IMR-90 (cell line): ENCODE results near the gene CDKAL1. TPM values are rescaled to one million over a fixed set of nuclear protein-coding genes. Genes with fewer than 3 reads are reported as not detected.

Source experiments
- ATAC-seq: fragments of 200-7000 bp; cut with Tn5 transposase; 2 replicates; pipeline ENCODE4 v1.9.1; 2020; ENCODE audit warnings: low read depth, mild to moderate bottlenecking, moderate library complexity
- BruUV-seq: library from RNA; stranded (reverse); fragments of 400-500 nt; replicated peaks from 2 replicates; lab custom pipeline; 2021; lab: Mats Ljungman, UMichigan
- CTCF ChIA-PET: fragments of 300-600 bp; formaldehyde crosslinking; extraction: SDS; loops from one replicate; lab custom pipeline; 2021; ENCODE audit warnings: antibody characterized with exemption; lab: Yijun Ruan, JAX
- POLR2A ChIA-PET: fragments of 300-600 bp; sonication (Branson Sonifier 250); formaldehyde crosslinking; loops from one replicate; lab custom pipeline; 2022; ENCODE audit warnings: antibody characterized with exemption; ENCODE audit not compliant: unreplicated experiment; lab: Charles Lee
- DNase-seq: peaks from one replicate; pipeline ENCODE4 v3.0.0; 2013
- H2AFZ ChIP-seq: replicated peaks from 2 replicates; pipeline ENCODE3; 2013; ENCODE audit warnings: low read length, mild to moderate bottlenecking; ENCODE audit not compliant: poor library complexity
- H2AK5ac ChIP-seq: 2 replicates; pipeline ENCODE4 v1.6.1; 2013; ENCODE audit warnings: low read depth, low read length, inconsistent platforms
- H2AK9ac ChIP-seq: replicated peaks from 2 replicates; pipeline ENCODE3; 2013; ENCODE audit warnings: mild to moderate bottlenecking, low read depth, low read length, moderate library complexity; ENCODE audit not compliant: poor library complexity
- H2BK120ac ChIP-seq: 2 replicates; pipeline ENCODE4 v1.6.1; 2013; ENCODE audit warnings: low read depth, low read length, inconsistent platforms
- H2BK15ac ChIP-seq: 3 replicates; pipeline ENCODE4 v1.6.1; 2013; ENCODE audit warnings: low read depth, low read length, inconsistent platforms
- H2BK20ac ChIP-seq: 2 replicates; pipeline ENCODE4 v1.6.1; 2013; ENCODE audit warnings: low read depth, mild to moderate bottlenecking, inconsistent platforms, low read length, moderate library complexity
- H2BK5ac ChIP-seq: 2 replicates; pipeline ENCODE4 v1.6.1; 2013; ENCODE audit warnings: mild to moderate bottlenecking, low read depth, low read length, inconsistent platforms; ENCODE audit not compliant: poor library complexity, severe bottlenecking
- H3K14ac ChIP-seq: replicated peaks from 2 replicates; pipeline ENCODE4 v1.6.1; 2013; ENCODE audit warnings: low read depth, low read length, inconsistent platforms
- H3K18ac ChIP-seq: 2 replicates; pipeline ENCODE4 v1.6.1; 2013; ENCODE audit warnings: low read depth, low read length, control low read depth
- H3K23ac ChIP-seq: 2 replicates; pipeline ENCODE4 v1.6.1; 2013; ENCODE audit warnings: low read depth, low read length, inconsistent platforms
- H3K27ac ChIP-seq: 2 replicates; pipeline ENCODE4 v1.5.1; 2013; ENCODE audit warnings: mild to moderate bottlenecking, control low read depth, low read length; ENCODE audit not compliant: insufficient read depth
- H3K27me3 ChIP-seq: 2 replicates; pipeline ENCODE4 v1.6.1; 2013; ENCODE audit warnings: low read length; ENCODE audit not compliant: control insufficient read depth, insufficient read depth
- H3K36me3 ChIP-seq: 2 replicates; pipeline ENCODE4 v1.6.1; 2013; ENCODE audit warnings: low read length, mixed read lengths; ENCODE audit not compliant: control insufficient read depth, insufficient read depth
- H3K4ac ChIP-seq: 2 replicates; pipeline ENCODE4 v1.6.1; 2013; ENCODE audit warnings: low read depth, low read length, inconsistent platforms
- H3K4me1 ChIP-seq: 2 replicates; pipeline ENCODE4 v1.6.1; 2013; ENCODE audit warnings: low read length, mixed read lengths; ENCODE audit not compliant: control insufficient read depth, insufficient read depth
- H3K4me2 ChIP-seq: 2 replicates; pipeline ENCODE4 v1.6.1; 2013; ENCODE audit warnings: low read depth, mild to moderate bottlenecking, control low read depth, low read length, moderate library complexity
- H3K4me3 ChIP-seq: 2 replicates; pipeline ENCODE4 v1.5.1; 2013; ENCODE audit warnings: low read depth, mild to moderate bottlenecking, control low read depth, low read length, moderate library complexity; ENCODE audit not compliant: insufficient read depth
- H3K56ac ChIP-seq: 2 replicates; pipeline ENCODE4 v1.6.1; 2013; ENCODE audit warnings: low read length, inconsistent platforms; ENCODE audit not compliant: insufficient read depth; ENCODE audit errors: extremely low read depth
- H3K79me1 ChIP-seq, 2 experiments: 2 replicates each; pipeline ENCODE4 v1.6.1; 2013; ENCODE audit warnings: low read length in 2 of 2, inconsistent platforms in 1 of 2, low read depth in 1 of 2
- H3K9ac ChIP-seq: 2 replicates; pipeline ENCODE4 v1.6.1; 2013; ENCODE audit warnings: low read depth, low read length, control low read depth
- H3K9me1 ChIP-seq: 2 replicates; pipeline ENCODE4 v1.6.1; 2013; ENCODE audit warnings: low read length, inconsistent platforms; ENCODE audit not compliant: insufficient read depth
- H3K9me3 ChIP-seq: 2 replicates; pipeline ENCODE4 v1.6.1; 2013; ENCODE audit warnings: low read length; ENCODE audit not compliant: control insufficient read depth, insufficient read depth
- H4K20me1 ChIP-seq: 2 replicates; pipeline ENCODE4 v1.6.1; 2013; ENCODE audit warnings: low read length, inconsistent platforms; ENCODE audit not compliant: insufficient read depth
- H4K5ac ChIP-seq: 2 replicates; pipeline ENCODE4 v1.6.1; 2013; ENCODE audit warnings: mild to moderate bottlenecking, low read depth, low read length, control low read depth
- H4K8ac ChIP-seq, 2 experiments: 2 replicates each; pipeline ENCODE4 v1.6.1; 2013; ENCODE audit warnings: low read depth in 2 of 2, low read length in 2 of 2, control low read depth in 1 of 2, inconsistent platforms in 1 of 2
- H4K91ac ChIP-seq: 2 replicates; pipeline ENCODE4 v1.6.1; 2013; ENCODE audit warnings: low read depth, low read length, inconsistent platforms; ENCODE audit not compliant: insufficient read depth
- CEBPB ChIP-seq: IDR thresholded peaks from 2 replicates; pipeline ENCODE4 v1.6.1; 2012; ENCODE audit warnings: low read depth, low read length, improper control_type of control experiment
- NFE2L2 ChIP-seq: fragments of 150-350 bp; IDR thresholded peaks from 2 replicates; pipeline ENCODE4 v1.6.1; 2016; ENCODE audit warnings: low read depth, mild to moderate bottlenecking, low read length
- RFX5 ChIP-seq: IDR thresholded peaks from 2 replicates; pipeline ENCODE4 v1.8.0; 2012; ENCODE audit warnings: low read depth, mild to moderate bottlenecking, low read length, moderate library complexity
- SMC3 ChIP-seq: fragments of 150-350 bp; IDR thresholded peaks from 2 replicates; pipeline ENCODE4 v1.6.1; 2016; ENCODE audit warnings: low read depth, mild to moderate bottlenecking, antibody characterized with exemption, low read length, moderate library complexity
- WGBS, 2 experiments: methylation state at CpG; one replicate each; pipeline versions ENCODE4 v1.1.5 to v1.1.7; 2013; ENCODE audit warnings: missing lambda C conversion rate in 2 of 2; ENCODE audit not compliant: insufficient read length in 1 of 2; ENCODE audit errors: extremely low coverage in 2 of 2; 5-methylcytosine and 5-hydroxymethylcytosine counted together
- dilution Hi-C: fragments of 300-500 bp; cut with HindIII; formaldehyde crosslinking; loops from one replicate; pipeline ENCODE4 v1.14.3; 2018; ENCODE audit warnings: low sequenced_read_pairs; ENCODE audit not compliant: unreplicated experiment
- in situ Hi-C: fragments of 300-500 bp; cut with MboI; formaldehyde crosslinking; loops from 3 replicates; pipeline ENCODE4 v1.14.3; 2019; ENCODE audit warnings: low sequenced_read_pairs, inconsistent platforms, mixed read lengths
- intact Hi-C: fragments of 100-400 bp; cut with micrococcal nuclease; formaldehyde crosslinking; loops from 2 replicates; pipeline ENCODE4 v1.10.0; 2022
- polyA plus RNA-seq, 3 experiments: library from polyadenylated mRNA; depleted of rRNA; stranded (reverse); fragments of >200 nt; gene quantifications; 2 replicates each; pipeline ENCODE4 v1.2.3, GENCODE V29; 2012; ENCODE audit warnings: low replicate concordance in 1 of 3
- total RNA-seq: library from RNA; depleted of rRNA; stranded (reverse); fragments of >200 nt; gene quantifications from 2 replicates; pipeline ENCODE4 v1.2.3, GENCODE V29; 2012
- TF ChIP-seq, protein P1 (sequence below): fragments of 150-350 bp; IDR thresholded peaks from 2 replicates; pipeline ENCODE4 v1.6.1; 2016; ENCODE audit warnings: low read depth, mild to moderate bottlenecking, low read length, moderate library complexity, borderline replicate concordance

Gene CDKAL1
- total and polyA plus RNA-seq, 2 of the 4 experiments (the other 2 are of a cell fraction) = 3.7 to 13.1 TPM

DNA sequence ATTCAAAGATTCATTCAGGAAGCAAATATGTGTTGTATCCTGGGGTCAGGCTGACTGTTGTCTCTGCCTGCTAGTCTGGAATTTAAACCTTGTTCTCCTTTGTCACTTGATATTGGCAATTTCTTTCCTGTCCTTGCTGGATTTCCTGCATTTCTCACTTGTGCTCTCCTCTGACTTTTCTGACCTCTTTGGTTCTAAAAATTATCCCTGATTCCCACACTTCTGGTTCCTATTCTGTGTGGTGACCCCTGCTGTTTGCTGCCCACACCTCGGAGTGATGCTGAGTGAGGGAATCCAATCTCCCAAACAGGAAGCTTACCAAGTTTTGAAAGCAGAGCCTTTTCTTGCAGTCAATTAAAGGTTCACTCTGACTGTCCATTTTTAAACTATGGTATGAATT lies 345.3 kb downstream of the CDKAL1 start:
- in situ Hi-C loops = no loop called here

More for the DNA sequence above, 345.3 kb downstream of the CDKAL1 start:
- Histone ChIP-seq H2BK15ac (no peak overlapping the region; the same call in 2 of the 3 replicates), H3K27ac (no peak overlapping the region), H3K4me3 (no peak overlapping the region), H4K91ac (peak overlapping the region; percentile 30; the same call in 1 of the 2 replicates), H3K9me1 (no peaks in the 10 kb centered on the region), H2BK20ac (no peak overlapping the region), H3K14ac (no peak overlapping the region), H3K9ac (no peak overlapping the region), H3K4me1 (peaks cover 7% of the 10 kb centered on the region), H3K9me3 (no peaks in the 10 kb centered on the region), H3K4ac (peak overlapping the region; percentile 6; the same call in 1 of the 2 replicates), H3K79me1 (no peaks in the 10 kb centered on the region), H2BK120ac (0 out of 2 replicates have a peak overlapping the region, but pooled peaks have one; percentile 2), H2AK5ac (no peak overlapping the region), H2BK5ac (no peak overlapping the region), H3K56ac (no peak overlapping the region), H3K4me2 (no peak overlapping the region), H4K5ac (no peak overlapping the region), H3K18ac (peak overlapping the region; percentile 48; the same call in 1 of the 2 replicates), H4K8ac (peak overlapping the region in 1 of 2 experiments; percentile 19; a peak in 3 of 4 replicates), H2AK9ac (no peak overlapping the region), H3K36me3 (no peaks in the 10 kb centered on the region), H2AFZ (no peak overlapping the region), H4K20me1 (no peaks in the 10 kb centered on the region; the same call in 1 of the 2 replicates), H3K27me3 (no peaks in the 10 kb centered on the region), H3K23ac (no peak overlapping the region)
- no peak for DNase-seq
- dilution Hi-C loops = no loop called here
- TF ChIP-seq RFX5 = no peak
- TF ChIP-seq, protein P1, sequence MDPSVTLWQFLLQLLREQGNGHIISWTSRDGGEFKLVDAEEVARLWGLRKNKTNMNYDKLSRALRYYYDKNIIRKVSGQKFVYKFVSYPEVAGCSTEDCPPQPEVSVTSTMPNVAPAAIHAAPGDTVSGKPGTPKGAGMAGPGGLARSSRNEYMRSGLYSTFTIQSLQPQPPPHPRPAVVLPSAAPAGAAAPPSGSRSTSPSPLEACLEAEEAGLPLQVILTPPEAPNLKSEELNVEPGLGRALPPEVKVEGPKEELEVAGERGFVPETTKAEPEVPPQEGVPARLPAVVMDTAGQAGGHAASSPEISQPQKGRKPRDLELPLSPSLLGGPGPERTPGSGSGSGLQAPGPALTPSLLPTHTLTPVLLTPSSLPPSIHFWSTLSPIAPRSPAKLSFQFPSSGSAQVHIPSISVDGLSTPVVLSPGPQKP = no peak
- no peak for TF ChIP-seq NFE2L2
- no peak for TF ChIP-seq SMC3
- no peak for TF ChIP-seq CEBPB
- intact Hi-C loops = loop anchor here (5.0 to 10.0 kb wide), 3 partner anchors 128 to 885 kb away; no protein-coding TSS in a partner anchor
- ChIA-PET POLR2A (no interaction called here), CTCF (no interaction called here)
- BruUV-seq = no TSS peak
- ATAC-seq = no peak
- no CpG with 5 or more reads among the region's 1 CpG for WGBS, 2 experiments
